Common myeloid progenitor, CD34-positive (primary cell): ENCODE data around the gene IFITM2.

ENCODE experiments used
- CTCF ChIA-PET: fragments of 350-600 bp; sonication (Branson Sonifier 250); formaldehyde crosslinking; loops from one replicate; lab custom pipeline; 2021; ENCODE audit warnings: antibody characterized with exemption; lab: Charles Lee
- POLR2A ChIA-PET: fragments of 350-600 bp; sonication (Branson Sonifier 250); formaldehyde crosslinking; loops from one replicate; lab custom pipeline; 2021; ENCODE audit warnings: antibody characterized with exemption; lab: Charles Lee
- DNase-seq, 3 donors: peaks; one replicate each; pipeline versions ENCODE4 v3.0.0 to v3.0.0-alpha.2; 2013
- H3K27ac ChIP-seq, 2 experiments: 1 replicate in 1 of 2; 2 replicates in 1 of 2; pipeline ENCODE4 v1.7.0; 2013; ENCODE audit warnings: inconsistent platforms in 2 of 2, low read length in 2 of 2, mild to moderate bottlenecking in 2 of 2, low read depth in 1 of 2, moderate library complexity in 1 of 2; ENCODE audit not compliant: severe bottlenecking in 2 of 2, insufficient read depth in 1 of 2, poor library complexity in 1 of 2
- H3K27me3 ChIP-seq, 5 experiments: replicated peaks in 2 of 5; 1 replicate in 3 of 5; 2 replicates in 2 of 5; pipeline versions ENCODE4 v1.6.1 to v1.7.0; 2013; ENCODE audit warnings: low read length in 4 of 5, mild to moderate bottlenecking in 2 of 5, moderate library complexity in 2 of 5, inconsistent platforms in 1 of 5; ENCODE audit not compliant: insufficient read depth in 5 of 5, control insufficient read depth in 4 of 5
- H3K36me3 ChIP-seq, 4 experiments: 1 replicate in 2 of 4; 2 replicates in 2 of 4; pipeline versions ENCODE4 v1.6.1 to v1.7.0; 2013; ENCODE audit warnings: low read length in 3 of 4, control low read depth in 1 of 4, mild to moderate bottlenecking in 1 of 4; ENCODE audit not compliant: control insufficient read depth in 4 of 4, insufficient read depth in 4 of 4
- H3K4me1 ChIP-seq, 4 experiments: 1 replicate in 3 of 4; 2 replicates in 1 of 4; pipeline versions ENCODE4 v1.6.1 to v1.7.1; 2013; ENCODE audit warnings: low read length in 3 of 4, mild to moderate bottlenecking in 3 of 4, control low read depth in 1 of 4, inconsistent platforms in 1 of 4, moderate library complexity in 1 of 4; ENCODE audit not compliant: control insufficient read depth in 4 of 4, insufficient read depth in 4 of 4; ENCODE audit errors: control extremely low read depth in 1 of 4
- H3K4me3 ChIP-seq, 7 experiments: 1 replicate in 4 of 7; 2 replicates in 3 of 7; pipeline versions ENCODE4 v1.5.1 to v1.7.0; 2013; ENCODE audit warnings: mild to moderate bottlenecking in 7 of 7, low read length in 6 of 7, moderate library complexity in 6 of 7, inconsistent platforms in 2 of 7, low read depth in 2 of 7, control low read depth in 1 of 7; ENCODE audit not compliant: insufficient read depth in 4 of 7, control insufficient read depth in 1 of 7; ENCODE audit errors: extremely low read depth in 1 of 7
- H3K9me3 ChIP-seq, 5 experiments: 1 replicate in 4 of 5; 2 replicates in 1 of 5; pipeline versions ENCODE4 v1.6.1 to v1.7.1; 2013; ENCODE audit warnings: low read length in 4 of 5, mild to moderate bottlenecking in 2 of 5, inconsistent platforms in 1 of 5, low read depth in 1 of 5, moderate library complexity in 1 of 5; ENCODE audit not compliant: control insufficient read depth in 4 of 5, insufficient read depth in 2 of 5; ENCODE audit errors: control extremely low read depth in 1 of 5
- WGBS: methylation state at CpG from one replicate; pipeline ENCODE4 v1.1.5; 2013; ENCODE audit not compliant: insufficient coverage; 5-methylcytosine and 5-hydroxymethylcytosine counted together

IFITM2 gene

GRCh38 chr11:282171-282570 lies 25.4 kb upstream of the IFITM2 start:
- ChIA-PET POLR2A (no interaction called here), CTCF (interaction anchor here (0.6 to 2.2 kb wide), 6 partner anchors 9 to 32 kb away, joined by 3 to 7 read pairs (median 3); no protein-coding TSS in a partner anchor)
- peaks cover 0 to 65% (median 21%) of the 10 kb centered on the region in 5 experiments for H3K27me3 ChIP-seq
- no peaks in the 10 kb centered on the region for H3K36me3 ChIP-seq
- WGBS = 93% methylated on average over 3 of the region's 4 CpGs
- no peak for DNase-seq
- no peaks in the 10 kb centered on the region for H3K9me3 ChIP-seq
- no peak overlapping the region for H3K4me3 ChIP-seq
- peaks cover 0 to 42% (median 27%) of the 10 kb centered on the region in 4 experiments for H3K4me1 ChIP-seq
- no peak overlapping the region for H3K27ac ChIP-seq

- no peak overlapping the region for H3K4me3 ChIP-seq
- ChIA-PET CTCF (interaction anchor here (0.6 to 2.2 kb wide), 8 partner anchors 9 to 73 kb away, joined by 3 to 7 read pairs (median 3); partner anchors contain the start of gene IFITM5), POLR2A (no interaction called here)
- no peaks in the 10 kb centered on the region for H3K9me3 ChIP-seq
- no peak for DNase-seq
- peaks cover 0 to 71% (median 21%) of the 10 kb centered on the region in 5 experiments for H3K27me3 ChIP-seq
- 90% methylated on average over 7 of the region's 13 CpGs for WGBS
- no peak overlapping the region for H3K27ac ChIP-seq
- no peaks in the 10 kb centered on the region for H3K36me3 ChIP-seq
- H3K4me1 ChIP-seq = peaks cover 0 to 44% (median 29%) of the 10 kb centered on the region in 4 experiments
These were observed 24.8 kb upstream of the IFITM2 start for GRCh38 chr11:282630-283360.

- no peak for DNase-seq
- peaks cover 0 to 48% (median 35%) of the 10 kb centered on the region in 4 experiments for H3K4me1 ChIP-seq
- ChIA-PET POLR2A (no interaction called here), CTCF (interaction anchor here (0.7 to 2.2 kb wide), 7 partner anchors 10 to 72 kb away, joined by 3 to 7 read pairs (median 3); partner anchors contain the start of gene IFITM5)
- H3K27me3 ChIP-seq = peaks cover 0 to 71% (median 27%) of the 10 kb centered on the region in 5 experiments
- 98% methylated on average over 7 of the region's 23 CpGs for WGBS
- H3K36me3 ChIP-seq = no peaks in the 10 kb centered on the region
- no peak overlapping the region for H3K27ac ChIP-seq
- H3K4me3 ChIP-seq = no peak overlapping the region
- no peaks in the 10 kb centered on the region for H3K9me3 ChIP-seq
These were observed 24.1 kb upstream of the IFITM2 start for GRCh38 chr11:283405-284104.

- Histone ChIP-seq H3K9me3 (no peaks in the 10 kb centered on the region), H3K36me3 (no peaks in the 10 kb centered on the region), H3K27me3 (peaks cover 0 to 62% (median 27%) of the 10 kb centered on the region in 5 experiments), H3K27ac (no peak overlapping the region), H3K4me3 (no peak overlapping the region), H3K4me1 (peaks cover 0 to 42% (median 33%) of the 10 kb centered on the region in 4 experiments)
- no peak for DNase-seq
- 95% methylated on average over 20 of the region's 24 CpGs for WGBS
- ChIA-PET POLR2A (no interaction called here), CTCF (interaction anchor here (0.7 to 2.2 kb wide), 5 partner anchors 9 to 71 kb away, joined by 3 to 7 read pairs (median 3); partner anchors contain the start of gene IFITM5)
These were observed 23.3 kb upstream of the IFITM2 start for GRCh38 chr11:284105-285020.

- Histone ChIP-seq H3K36me3 (no peaks in the 10 kb centered on the region), H3K4me1 (peaks cover 0 to 39% (median 31%) of the 10 kb centered on the region in 4 experiments), H3K4me3 (no peak overlapping the region), H3K9me3 (no peaks in the 10 kb centered on the region), H3K27ac (no peak overlapping the region), H3K27me3 (peaks cover 0 to 54% (median 27%) of the 10 kb centered on the region in 5 experiments)
- ChIA-PET POLR2A (no interaction called here), CTCF (no interaction called here)
- 90% methylated on average over 15 of the region's 29 CpGs for WGBS
- no peak for DNase-seq
These were observed 22.4 kb upstream of the IFITM2 start for GRCh38 chr11:285021-285893.

- 100% methylated on average over 2 of the region's 8 CpGs for WGBS
- DNase-seq = no peak
- Histone ChIP-seq H3K4me1 (peaks cover 0 to 33% (median 25%) of the 10 kb centered on the region in 4 experiments), H3K27ac (no peak overlapping the region), H3K4me3 (no peak overlapping the region), H3K9me3 (no peaks in the 10 kb centered on the region), H3K36me3 (no peaks in the 10 kb centered on the region), H3K27me3 (peaks cover 0 to 48% (median 27%) of the 10 kb centered on the region in 5 experiments)
- CTCF ChIA-PET = interaction anchor here (1.5 kb wide), 1 partner anchor 21 kb away, joined by 4 read pairs; no protein-coding TSS in a partner anchor
- POLR2A ChIA-PET = no interaction called here
These were observed 21.8 kb upstream of the IFITM2 start for GRCh38 chr11:285894-286220.
